Measurements from ENCODE around the gene GTPBP6.

GTPBP6 gene

DNA sequence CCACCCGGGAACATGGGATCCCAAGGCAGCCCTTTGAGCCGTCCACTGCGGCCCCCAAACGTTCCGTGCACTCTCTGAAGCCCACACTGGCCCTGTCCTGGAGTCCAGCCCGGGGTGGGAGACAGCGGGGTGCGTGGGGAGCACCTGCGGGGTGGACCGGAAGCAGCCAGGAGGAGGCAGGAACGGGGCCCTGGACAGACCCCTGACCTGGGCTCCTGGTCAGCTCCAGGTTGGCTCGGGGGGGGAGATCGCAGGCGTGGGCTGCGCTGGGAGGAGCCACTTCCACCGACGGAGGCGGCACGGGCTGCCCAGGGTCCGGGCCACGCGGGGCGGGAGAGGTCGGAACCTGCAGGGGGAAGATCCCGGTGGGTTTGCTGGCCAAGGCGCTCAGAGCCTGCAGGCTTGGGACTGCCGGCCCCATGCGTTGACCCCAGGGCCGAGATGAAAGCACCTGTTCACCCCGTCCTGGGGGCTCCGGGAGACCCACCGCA, 43.1 kb downstream of the GTPBP6 start:
- TF ChIP-seq ZC3H10 (CRISPR knock-in tag; IDR thresholded peaks at IDR 0.05) (no peak), ZNF70 (CRISPR knock-in tag; IDR thresholded peaks at IDR 0.05) (no peak)
- TF ChIP-seq, protein P1, sequence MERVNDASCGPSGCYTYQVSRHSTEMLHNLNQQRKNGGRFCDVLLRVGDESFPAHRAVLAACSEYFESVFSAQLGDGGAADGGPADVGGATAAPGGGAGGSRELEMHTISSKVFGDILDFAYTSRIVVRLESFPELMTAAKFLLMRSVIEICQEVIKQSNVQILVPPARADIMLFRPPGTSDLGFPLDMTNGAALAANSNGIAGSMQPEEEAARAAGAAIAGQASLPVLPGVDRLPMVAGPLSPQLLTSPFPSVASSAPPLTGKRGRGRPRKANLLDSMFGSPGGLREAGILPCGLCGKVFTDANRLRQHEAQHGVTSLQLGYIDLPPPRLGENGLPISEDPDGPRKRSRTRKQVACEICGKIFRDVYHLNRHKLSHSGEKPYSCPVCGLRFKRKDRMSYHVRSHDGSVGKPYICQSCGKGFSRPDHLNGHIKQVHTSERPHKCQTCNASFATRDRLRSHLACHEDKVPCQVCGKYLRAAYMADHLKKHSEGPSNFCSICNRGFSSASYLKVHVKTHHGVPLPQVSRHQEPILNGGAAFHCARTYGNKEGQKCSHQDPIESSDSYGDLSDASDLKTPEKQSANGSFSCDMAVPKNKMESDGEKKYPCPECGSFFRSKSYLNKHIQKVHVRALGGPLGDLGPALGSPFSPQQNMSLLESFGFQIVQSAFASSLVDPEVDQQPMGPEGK (CRISPR knock-in tag; IDR thresholded peaks at IDR 0.05; ENCODE audit: borderline replicate concordance): no peak
- TF ChIP-seq, protein P2, sequence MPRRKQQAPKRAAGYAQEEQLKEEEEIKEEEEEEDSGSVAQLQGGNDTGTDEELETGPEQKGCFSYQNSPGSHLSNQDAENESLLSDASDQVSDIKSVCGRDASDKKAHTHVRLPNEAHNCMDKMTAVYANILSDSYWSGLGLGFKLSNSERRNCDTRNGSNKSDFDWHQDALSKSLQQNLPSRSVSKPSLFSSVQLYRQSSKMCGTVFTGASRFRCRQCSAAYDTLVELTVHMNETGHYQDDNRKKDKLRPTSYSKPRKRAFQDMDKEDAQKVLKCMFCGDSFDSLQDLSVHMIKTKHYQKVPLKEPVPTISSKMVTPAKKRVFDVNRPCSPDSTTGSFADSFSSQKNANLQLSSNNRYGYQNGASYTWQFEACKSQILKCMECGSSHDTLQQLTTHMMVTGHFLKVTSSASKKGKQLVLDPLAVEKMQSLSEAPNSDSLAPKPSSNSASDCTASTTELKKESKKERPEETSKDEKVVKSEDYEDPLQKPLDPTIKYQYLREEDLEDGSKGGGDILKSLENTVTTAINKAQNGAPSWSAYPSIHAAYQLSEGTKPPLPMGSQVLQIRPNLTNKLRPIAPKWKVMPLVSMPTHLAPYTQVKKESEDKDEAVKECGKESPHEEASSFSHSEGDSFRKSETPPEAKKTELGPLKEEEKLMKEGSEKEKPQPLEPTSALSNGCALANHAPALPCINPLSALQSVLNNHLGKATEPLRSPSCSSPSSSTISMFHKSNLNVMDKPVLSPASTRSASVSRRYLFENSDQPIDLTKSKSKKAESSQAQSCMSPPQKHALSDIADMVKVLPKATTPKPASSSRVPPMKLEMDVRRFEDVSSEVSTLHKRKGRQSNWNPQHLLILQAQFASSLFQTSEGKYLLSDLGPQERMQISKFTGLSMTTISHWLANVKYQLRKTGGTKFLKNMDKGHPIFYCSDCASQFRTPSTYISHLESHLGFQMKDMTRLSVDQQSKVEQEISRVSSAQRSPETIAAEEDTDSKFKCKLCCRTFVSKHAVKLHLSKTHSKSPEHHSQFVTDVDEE (CRISPR knock-in tag; IDR thresholded peaks at IDR 0.05): no peak
- ATAC-seq: peak; percentile 10

DNA sequence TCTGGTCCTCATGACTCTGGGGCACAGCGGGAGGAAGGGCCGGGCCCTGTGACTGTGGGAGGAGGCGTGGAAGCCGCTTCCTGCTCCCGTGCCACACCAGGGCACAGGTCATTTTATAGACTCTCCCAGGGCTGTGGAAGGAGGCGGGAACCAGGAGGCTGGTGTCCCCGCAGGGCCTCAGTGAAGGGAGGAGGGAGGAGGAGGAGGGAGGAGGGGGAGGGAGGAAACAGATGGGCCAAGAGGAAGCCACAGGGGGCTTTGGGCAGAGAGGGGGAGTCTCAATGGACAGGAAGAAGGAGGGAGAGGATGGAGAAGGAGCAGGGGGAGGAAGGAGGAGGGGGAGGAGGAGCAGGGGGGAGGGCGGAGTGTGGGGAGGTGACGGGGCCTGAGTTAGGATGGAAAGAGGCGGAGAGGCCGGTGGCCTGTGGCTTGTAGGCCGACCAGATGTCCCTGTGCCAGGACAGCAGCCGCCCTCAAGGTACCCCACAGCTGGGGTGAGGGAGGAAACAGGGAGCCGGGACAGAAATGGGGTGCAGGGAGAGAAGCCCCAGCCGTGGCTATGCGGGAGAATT, 43.6 kb downstream of the GTPBP6 start:
- no peak for ATAC-seq
- TF ChIP-seq SNAI2 (CRISPR knock-in tag; IDR thresholded peaks at IDR 0.05) (no peak), ZNF565 (CRISPR knock-in tag; conservative IDR thresholded peaks at IDR 0.05; ENCODE audit: low read depth) (no peak), CSDC2 (CRISPR knock-in tag; IDR thresholded peaks at IDR 0.05) (no peak), ESRRG (CRISPR knock-in tag; IDR thresholded peaks at IDR 0.05) (no peak), ZNF8 (CRISPR knock-in tag; IDR thresholded peaks at IDR 0.05) (no peak), ZFP3 (CRISPR knock-in tag; IDR thresholded peaks at IDR 0.05) (no peak)

DNA sequence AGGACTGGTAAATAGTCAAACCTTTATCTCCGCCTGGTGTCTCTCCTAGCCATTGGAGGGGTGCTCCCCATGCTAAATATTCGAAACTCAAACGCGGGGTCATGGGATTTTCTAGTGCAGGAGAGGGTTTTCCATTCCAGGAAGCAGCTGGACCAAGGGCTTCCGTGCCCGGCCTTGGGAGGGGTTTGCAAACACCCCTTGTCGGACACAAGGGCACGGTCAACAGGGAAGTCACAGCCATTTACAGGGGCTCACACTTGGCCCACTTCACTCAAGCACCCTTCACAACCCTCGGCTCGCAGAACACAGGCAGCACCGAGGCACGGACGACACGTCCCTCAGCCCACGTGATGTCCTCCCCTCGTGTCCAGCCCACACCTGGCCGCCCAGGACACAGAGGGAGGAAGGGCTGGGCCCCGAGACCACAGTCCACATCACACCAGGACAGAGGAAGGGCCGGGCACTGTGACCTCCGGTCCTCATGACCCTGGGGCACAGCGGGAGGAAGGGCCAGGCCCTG, 47.7 kb downstream of the GTPBP6 start:
- no peak for TF ChIP-seq CSDC2 (CRISPR knock-in tag; IDR thresholded peaks at IDR 0.05)
- no peak for TF ChIP-seq OSR1 (CRISPR knock-in tag; IDR thresholded peaks at IDR 0.05)
- no peak for TF ChIP-seq PPARA (CRISPR knock-in tag; IDR thresholded peaks at IDR 0.05; ENCODE audit: borderline replicate concordance)
- TF ChIP-seq, protein P3, sequence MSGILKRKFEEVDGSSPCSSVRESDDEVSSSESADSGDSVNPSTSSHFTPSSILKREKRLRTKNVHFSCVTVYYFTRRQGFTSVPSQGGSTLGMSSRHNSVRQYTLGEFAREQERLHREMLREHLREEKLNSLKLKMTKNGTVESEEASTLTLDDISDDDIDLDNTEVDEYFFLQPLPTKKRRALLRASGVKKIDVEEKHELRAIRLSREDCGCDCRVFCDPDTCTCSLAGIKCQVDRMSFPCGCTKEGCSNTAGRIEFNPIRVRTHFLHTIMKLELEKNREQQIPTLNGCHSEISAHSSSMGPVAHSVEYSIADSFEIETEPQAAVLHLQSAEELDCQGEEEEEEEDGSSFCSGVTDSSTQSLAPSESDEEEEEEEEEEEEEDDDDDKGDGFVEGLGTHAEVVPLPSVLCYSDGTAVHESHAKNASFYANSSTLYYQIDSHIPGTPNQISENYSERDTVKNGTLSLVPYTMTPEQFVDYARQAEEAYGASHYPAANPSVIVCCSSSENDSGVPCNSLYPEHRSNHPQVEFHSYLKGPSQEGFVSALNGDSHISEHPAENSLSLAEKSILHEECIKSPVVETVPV (CRISPR knock-in tag; IDR thresholded peaks at IDR 0.05): no peak
- no peak for TF ChIP-seq BACH2 (CRISPR knock-in tag; IDR thresholded peaks at IDR 0.05; ENCODE audit: borderline replicate concordance)
- no peak for ATAC-seq

DNA sequence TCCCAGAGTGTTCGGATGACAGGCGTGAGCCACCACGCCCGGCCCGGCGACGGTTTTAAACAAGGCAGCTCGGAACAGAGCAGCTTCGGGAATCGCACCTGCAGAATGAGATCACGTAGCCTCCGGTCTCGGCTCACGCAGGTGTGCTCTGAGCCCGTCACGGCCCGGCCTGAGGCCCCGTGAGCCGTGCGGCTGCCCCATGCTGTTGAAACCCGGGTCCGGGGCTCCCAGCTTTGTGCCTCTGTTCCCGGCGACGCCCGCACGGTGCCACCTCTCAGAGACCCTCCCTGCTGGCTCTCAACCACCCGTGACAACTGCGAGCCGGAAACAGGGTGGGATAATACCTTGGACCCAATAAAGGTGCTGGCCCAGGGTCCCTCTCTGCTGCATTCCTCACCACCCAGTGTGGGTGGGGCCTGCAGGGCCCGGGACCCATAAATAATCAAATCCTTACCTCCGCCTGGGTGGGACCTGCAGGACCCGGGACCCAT, 50.8 kb downstream of the GTPBP6 start:
- ATAC-seq: no peak
- TF ChIP-seq TCF4 (CRISPR knock-in tag; IDR thresholded peaks at IDR 0.05; ENCODE audit: borderline replicate concordance) (no peak), SNAI2 (CRISPR knock-in tag; IDR thresholded peaks at IDR 0.05) (no peak), TOX (CRISPR knock-in tag; IDR thresholded peaks at IDR 0.05; ENCODE audit: borderline replicate concordance) (no peak), ZNF565 (CRISPR knock-in tag; conservative IDR thresholded peaks at IDR 0.05; ENCODE audit: low read depth) (no peak), ZC3H10 (CRISPR knock-in tag; IDR thresholded peaks at IDR 0.05) (no peak), BACH2 (CRISPR knock-in tag; IDR thresholded peaks at IDR 0.05; ENCODE audit: borderline replicate concordance) (no peak), RARB (CRISPR knock-in tag; IDR thresholded peaks at IDR 0.05) (no peak), ARNTL (CRISPR knock-in tag; IDR thresholded peaks at IDR 0.05; ENCODE audit: borderline replicate concordance, low read depth) (no peak), ZNF8 (CRISPR knock-in tag; IDR thresholded peaks at IDR 0.05) (no peak), OSR1 (CRISPR knock-in tag; IDR thresholded peaks at IDR 0.05) (no peak), PPARA (CRISPR knock-in tag; IDR thresholded peaks at IDR 0.05; ENCODE audit: borderline replicate concordance) (no peak), ISL1 (CRISPR knock-in tag; IDR thresholded peaks at IDR 0.05) (no peak), GLIS3 (CRISPR knock-in tag; IDR thresholded peaks at IDR 0.05) (no peak)
- TF ChIP-seq, protein P4, sequence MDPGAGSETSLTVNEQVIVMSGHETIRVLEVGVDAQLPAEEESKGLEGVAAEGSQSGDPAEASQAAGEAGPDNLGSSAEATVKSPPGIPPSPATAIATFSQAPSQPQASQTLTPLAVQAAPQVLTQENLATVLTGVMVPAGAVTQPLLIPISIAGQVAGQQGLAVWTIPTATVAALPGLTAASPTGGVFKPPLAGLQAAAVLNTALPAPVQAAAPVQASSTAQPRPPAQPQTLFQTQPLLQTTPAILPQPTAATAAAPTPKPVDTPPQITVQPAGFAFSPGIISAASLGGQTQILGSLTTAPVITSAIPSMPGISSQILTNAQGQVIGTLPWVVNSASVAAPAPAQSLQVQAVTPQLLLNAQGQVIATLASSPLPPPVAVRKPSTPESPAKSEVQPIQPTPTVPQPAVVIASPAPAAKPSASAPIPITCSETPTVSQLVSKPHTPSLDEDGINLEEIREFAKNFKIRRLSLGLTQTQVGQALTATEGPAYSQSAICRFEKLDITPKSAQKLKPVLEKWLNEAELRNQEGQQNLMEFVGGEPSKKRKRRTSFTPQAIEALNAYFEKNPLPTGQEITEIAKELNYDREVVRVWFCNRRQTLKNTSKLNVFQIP (CRISPR knock-in tag; IDR thresholded peaks at IDR 0.05; ENCODE audit: borderline replicate concordance, low read depth): no peak
- TF ChIP-seq, protein P1 (CRISPR knock-in tag; IDR thresholded peaks at IDR 0.05; ENCODE audit: borderline replicate concordance): no peak
- TF ChIP-seq, protein P3 (CRISPR knock-in tag; IDR thresholded peaks at IDR 0.05): no peak
- TF ChIP-seq, protein P5, sequence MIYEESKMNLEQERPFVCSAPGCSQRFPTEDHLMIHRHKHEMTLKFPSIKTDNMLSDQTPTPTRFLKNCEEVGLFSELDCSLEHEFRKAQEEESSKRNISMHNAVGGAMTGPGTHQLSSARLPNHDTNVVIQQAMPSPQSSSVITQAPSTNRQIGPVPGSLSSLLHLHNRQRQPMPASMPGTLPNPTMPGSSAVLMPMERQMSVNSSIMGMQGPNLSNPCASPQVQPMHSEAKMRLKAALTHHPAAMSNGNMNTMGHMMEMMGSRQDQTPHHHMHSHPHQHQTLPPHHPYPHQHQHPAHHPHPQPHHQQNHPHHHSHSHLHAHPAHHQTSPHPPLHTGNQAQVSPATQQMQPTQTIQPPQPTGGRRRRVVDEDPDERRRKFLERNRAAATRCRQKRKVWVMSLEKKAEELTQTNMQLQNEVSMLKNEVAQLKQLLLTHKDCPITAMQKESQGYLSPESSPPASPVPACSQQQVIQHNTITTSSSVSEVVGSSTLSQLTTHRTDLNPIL (CRISPR knock-in tag; IDR thresholded peaks at IDR 0.05; ENCODE audit: low read depth): no peak

All from SK-N-SH treated with all-trans-retinoic acid at 6 μM for 48 hours (cell line).